Measurements from ENCODE around the gene SENP2.
A peak's percentile ranks its signal among the peaks of the same experiment; 100 is the strongest.

The SENP2 gene

DNA sequence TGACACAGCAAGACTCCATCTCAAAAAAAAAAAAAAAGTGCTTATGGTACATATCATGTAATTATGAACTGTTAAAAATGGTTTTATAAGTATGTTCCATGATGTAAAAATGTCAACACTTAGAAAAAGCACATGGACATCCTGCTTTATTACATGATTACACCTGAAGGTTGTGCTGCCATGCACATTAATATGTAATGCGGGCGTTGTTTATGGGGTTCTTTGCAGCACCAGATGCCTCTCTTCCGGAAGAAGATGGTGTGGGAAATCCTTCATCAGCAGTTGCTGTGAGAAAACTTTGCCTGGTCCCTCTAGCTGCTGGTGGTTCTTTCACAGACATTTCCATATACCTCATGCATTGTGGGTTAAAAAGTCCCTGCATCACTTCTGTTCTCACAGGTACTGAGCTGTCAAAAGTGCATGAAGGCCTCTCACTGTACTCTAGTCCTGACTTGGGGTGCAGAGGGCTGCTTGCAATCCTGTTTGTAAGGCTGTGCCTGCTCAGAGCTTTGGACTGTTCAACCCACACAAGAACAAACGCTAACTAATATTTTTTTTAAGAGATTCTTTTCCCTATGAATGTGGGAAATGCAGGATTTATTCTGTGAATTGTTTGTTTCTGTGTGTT lies 43.6 kb downstream of the SENP2 start (continued):
- no peak for TF ChIP-seq ZNF8 (CRISPR knock-in tag; IDR thresholded peaks at IDR 0.05)
- TF ChIP-seq SNAI2 (CRISPR knock-in tag; IDR thresholded peaks at IDR 0.05), result no peak
- TF ChIP-seq, protein P1, sequence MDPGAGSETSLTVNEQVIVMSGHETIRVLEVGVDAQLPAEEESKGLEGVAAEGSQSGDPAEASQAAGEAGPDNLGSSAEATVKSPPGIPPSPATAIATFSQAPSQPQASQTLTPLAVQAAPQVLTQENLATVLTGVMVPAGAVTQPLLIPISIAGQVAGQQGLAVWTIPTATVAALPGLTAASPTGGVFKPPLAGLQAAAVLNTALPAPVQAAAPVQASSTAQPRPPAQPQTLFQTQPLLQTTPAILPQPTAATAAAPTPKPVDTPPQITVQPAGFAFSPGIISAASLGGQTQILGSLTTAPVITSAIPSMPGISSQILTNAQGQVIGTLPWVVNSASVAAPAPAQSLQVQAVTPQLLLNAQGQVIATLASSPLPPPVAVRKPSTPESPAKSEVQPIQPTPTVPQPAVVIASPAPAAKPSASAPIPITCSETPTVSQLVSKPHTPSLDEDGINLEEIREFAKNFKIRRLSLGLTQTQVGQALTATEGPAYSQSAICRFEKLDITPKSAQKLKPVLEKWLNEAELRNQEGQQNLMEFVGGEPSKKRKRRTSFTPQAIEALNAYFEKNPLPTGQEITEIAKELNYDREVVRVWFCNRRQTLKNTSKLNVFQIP (CRISPR knock-in tag; IDR thresholded peaks at IDR 0.05; ENCODE audit: borderline replicate concordance, low read depth), result no peak
- TF ChIP-seq TCF4 (CRISPR knock-in tag; IDR thresholded peaks at IDR 0.05; ENCODE audit: borderline replicate concordance), result no peak
- TF ChIP-seq RARB (CRISPR knock-in tag; IDR thresholded peaks at IDR 0.05), result no peak

DNA sequence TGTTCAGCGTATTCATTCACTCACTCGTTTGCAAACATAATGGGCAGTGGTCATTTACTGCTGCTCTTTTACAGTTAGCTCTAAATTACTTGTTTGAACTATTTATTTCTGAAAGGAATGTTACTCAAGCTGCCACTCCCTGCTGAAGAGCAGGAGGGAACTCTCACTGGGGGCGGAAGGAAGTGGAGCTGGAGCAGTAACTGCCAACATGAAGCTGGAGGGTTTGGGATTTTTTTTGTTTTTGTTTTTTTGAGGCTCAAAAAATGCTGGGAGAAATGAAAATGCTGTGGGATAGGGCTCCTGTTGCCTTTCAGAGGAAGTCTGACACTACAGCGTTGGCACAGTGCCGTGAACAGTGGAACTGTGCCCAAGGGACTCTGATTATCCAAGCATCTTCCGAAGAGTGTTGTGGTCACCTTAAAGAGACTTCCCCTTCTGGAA lies 44.1 kb downstream of the SENP2 start:
- ATAC-seq, result peak; percentile 28
- TF ChIP-seq GLIS3 (CRISPR knock-in tag; IDR thresholded peaks at IDR 0.05), result no peak
- no peak for TF ChIP-seq ISL1 (CRISPR knock-in tag; IDR thresholded peaks at IDR 0.05)
- no peak for TF ChIP-seq CSDC2 (CRISPR knock-in tag; IDR thresholded peaks at IDR 0.05)
- TF ChIP-seq ZNF70 (CRISPR knock-in tag; IDR thresholded peaks at IDR 0.05), result no peak
- TF ChIP-seq ZFP30 (CRISPR knock-in tag; IDR thresholded peaks at IDR 0.05), result no peak
- TF ChIP-seq, protein P1 (CRISPR knock-in tag; IDR thresholded peaks at IDR 0.05; ENCODE audit: borderline replicate concordance, low read depth), result no peak
- TF ChIP-seq ZC3H10 (CRISPR knock-in tag; IDR thresholded peaks at IDR 0.05), result no peak
- no peak for TF ChIP-seq ZNF8 (CRISPR knock-in tag; IDR thresholded peaks at IDR 0.05)
- no peak for TF ChIP-seq RARB (CRISPR knock-in tag; IDR thresholded peaks at IDR 0.05)
- TF ChIP-seq, protein P2, sequence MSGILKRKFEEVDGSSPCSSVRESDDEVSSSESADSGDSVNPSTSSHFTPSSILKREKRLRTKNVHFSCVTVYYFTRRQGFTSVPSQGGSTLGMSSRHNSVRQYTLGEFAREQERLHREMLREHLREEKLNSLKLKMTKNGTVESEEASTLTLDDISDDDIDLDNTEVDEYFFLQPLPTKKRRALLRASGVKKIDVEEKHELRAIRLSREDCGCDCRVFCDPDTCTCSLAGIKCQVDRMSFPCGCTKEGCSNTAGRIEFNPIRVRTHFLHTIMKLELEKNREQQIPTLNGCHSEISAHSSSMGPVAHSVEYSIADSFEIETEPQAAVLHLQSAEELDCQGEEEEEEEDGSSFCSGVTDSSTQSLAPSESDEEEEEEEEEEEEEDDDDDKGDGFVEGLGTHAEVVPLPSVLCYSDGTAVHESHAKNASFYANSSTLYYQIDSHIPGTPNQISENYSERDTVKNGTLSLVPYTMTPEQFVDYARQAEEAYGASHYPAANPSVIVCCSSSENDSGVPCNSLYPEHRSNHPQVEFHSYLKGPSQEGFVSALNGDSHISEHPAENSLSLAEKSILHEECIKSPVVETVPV (CRISPR knock-in tag; IDR thresholded peaks at IDR 0.05), result no peak
- TF ChIP-seq, protein P3, sequence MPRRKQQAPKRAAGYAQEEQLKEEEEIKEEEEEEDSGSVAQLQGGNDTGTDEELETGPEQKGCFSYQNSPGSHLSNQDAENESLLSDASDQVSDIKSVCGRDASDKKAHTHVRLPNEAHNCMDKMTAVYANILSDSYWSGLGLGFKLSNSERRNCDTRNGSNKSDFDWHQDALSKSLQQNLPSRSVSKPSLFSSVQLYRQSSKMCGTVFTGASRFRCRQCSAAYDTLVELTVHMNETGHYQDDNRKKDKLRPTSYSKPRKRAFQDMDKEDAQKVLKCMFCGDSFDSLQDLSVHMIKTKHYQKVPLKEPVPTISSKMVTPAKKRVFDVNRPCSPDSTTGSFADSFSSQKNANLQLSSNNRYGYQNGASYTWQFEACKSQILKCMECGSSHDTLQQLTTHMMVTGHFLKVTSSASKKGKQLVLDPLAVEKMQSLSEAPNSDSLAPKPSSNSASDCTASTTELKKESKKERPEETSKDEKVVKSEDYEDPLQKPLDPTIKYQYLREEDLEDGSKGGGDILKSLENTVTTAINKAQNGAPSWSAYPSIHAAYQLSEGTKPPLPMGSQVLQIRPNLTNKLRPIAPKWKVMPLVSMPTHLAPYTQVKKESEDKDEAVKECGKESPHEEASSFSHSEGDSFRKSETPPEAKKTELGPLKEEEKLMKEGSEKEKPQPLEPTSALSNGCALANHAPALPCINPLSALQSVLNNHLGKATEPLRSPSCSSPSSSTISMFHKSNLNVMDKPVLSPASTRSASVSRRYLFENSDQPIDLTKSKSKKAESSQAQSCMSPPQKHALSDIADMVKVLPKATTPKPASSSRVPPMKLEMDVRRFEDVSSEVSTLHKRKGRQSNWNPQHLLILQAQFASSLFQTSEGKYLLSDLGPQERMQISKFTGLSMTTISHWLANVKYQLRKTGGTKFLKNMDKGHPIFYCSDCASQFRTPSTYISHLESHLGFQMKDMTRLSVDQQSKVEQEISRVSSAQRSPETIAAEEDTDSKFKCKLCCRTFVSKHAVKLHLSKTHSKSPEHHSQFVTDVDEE (CRISPR knock-in tag; IDR thresholded peaks at IDR 0.05), result no peak
- TF ChIP-seq TCF4 (CRISPR knock-in tag; IDR thresholded peaks at IDR 0.05; ENCODE audit: borderline replicate concordance), result no peak
- TF ChIP-seq OSR1 (CRISPR knock-in tag; IDR thresholded peaks at IDR 0.05), result no peak
- no peak for TF ChIP-seq PPARA (CRISPR knock-in tag; IDR thresholded peaks at IDR 0.05; ENCODE audit: borderline replicate concordance)
- TF ChIP-seq SNAI2 (CRISPR knock-in tag; IDR thresholded peaks at IDR 0.05), result no peak

GRCh38 chr3:185631108-185631507 lies 45.0 kb downstream of the SENP2 start:
- 0 out of 3 replicates have a peak, but pooled peaks have one; percentile 14 for ATAC-seq
- TF ChIP-seq, protein P2 (CRISPR knock-in tag; IDR thresholded peaks at IDR 0.05), result no peak
- TF ChIP-seq OSR1 (CRISPR knock-in tag; IDR thresholded peaks at IDR 0.05), result no peak
- no peak for TF ChIP-seq SNAI2 (CRISPR knock-in tag; IDR thresholded peaks at IDR 0.05)
- TF ChIP-seq ZC3H10 (CRISPR knock-in tag; IDR thresholded peaks at IDR 0.05), result no peak
- TF ChIP-seq CSDC2 (CRISPR knock-in tag; IDR thresholded peaks at IDR 0.05), result no peak
- no peak for TF ChIP-seq ZNF8 (CRISPR knock-in tag; IDR thresholded peaks at IDR 0.05)
- no peak for TF ChIP-seq ISL1 (CRISPR knock-in tag; IDR thresholded peaks at IDR 0.05)
- TF ChIP-seq ZFP30 (CRISPR knock-in tag; IDR thresholded peaks at IDR 0.05), result no peak
- TF ChIP-seq, protein P4, sequence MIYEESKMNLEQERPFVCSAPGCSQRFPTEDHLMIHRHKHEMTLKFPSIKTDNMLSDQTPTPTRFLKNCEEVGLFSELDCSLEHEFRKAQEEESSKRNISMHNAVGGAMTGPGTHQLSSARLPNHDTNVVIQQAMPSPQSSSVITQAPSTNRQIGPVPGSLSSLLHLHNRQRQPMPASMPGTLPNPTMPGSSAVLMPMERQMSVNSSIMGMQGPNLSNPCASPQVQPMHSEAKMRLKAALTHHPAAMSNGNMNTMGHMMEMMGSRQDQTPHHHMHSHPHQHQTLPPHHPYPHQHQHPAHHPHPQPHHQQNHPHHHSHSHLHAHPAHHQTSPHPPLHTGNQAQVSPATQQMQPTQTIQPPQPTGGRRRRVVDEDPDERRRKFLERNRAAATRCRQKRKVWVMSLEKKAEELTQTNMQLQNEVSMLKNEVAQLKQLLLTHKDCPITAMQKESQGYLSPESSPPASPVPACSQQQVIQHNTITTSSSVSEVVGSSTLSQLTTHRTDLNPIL (CRISPR knock-in tag; IDR thresholded peaks at IDR 0.05; ENCODE audit: low read depth), result no peak
- no peak for TF ChIP-seq RARB (CRISPR knock-in tag; IDR thresholded peaks at IDR 0.05)
- TF ChIP-seq, protein P3 (CRISPR knock-in tag; IDR thresholded peaks at IDR 0.05), result no peak
- no peak for TF ChIP-seq ZNF70 (CRISPR knock-in tag; IDR thresholded peaks at IDR 0.05)
- TF ChIP-seq, protein P5, sequence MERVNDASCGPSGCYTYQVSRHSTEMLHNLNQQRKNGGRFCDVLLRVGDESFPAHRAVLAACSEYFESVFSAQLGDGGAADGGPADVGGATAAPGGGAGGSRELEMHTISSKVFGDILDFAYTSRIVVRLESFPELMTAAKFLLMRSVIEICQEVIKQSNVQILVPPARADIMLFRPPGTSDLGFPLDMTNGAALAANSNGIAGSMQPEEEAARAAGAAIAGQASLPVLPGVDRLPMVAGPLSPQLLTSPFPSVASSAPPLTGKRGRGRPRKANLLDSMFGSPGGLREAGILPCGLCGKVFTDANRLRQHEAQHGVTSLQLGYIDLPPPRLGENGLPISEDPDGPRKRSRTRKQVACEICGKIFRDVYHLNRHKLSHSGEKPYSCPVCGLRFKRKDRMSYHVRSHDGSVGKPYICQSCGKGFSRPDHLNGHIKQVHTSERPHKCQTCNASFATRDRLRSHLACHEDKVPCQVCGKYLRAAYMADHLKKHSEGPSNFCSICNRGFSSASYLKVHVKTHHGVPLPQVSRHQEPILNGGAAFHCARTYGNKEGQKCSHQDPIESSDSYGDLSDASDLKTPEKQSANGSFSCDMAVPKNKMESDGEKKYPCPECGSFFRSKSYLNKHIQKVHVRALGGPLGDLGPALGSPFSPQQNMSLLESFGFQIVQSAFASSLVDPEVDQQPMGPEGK (CRISPR knock-in tag; IDR thresholded peaks at IDR 0.05; ENCODE audit: borderline replicate concordance), result no peak
- TF ChIP-seq ARNTL (CRISPR knock-in tag; IDR thresholded peaks at IDR 0.05; ENCODE audit: borderline replicate concordance, low read depth), result no peak
